Peyer's patch (tissue), 4 donors: ENCODE measurements around the gene NANOGP8. TPM values are rescaled to one million over a fixed set of nuclear protein-coding genes. Genes with fewer than 3 reads are reported as not detected.

Experiments used
- DNase-seq, 3 donors: peaks; one replicate each; pipeline ENCODE4 v3.0.0-alpha.2; 2017 to 2019
- H3K27ac ChIP-seq, 4 donors: fragments of 200-600 bp; sonication (generic); one replicate each; pipeline ENCODE4 v1.5.1; 2016 to 2019
- H3K27me3 ChIP-seq, 2 donors: fragments of 200-600 bp; sonication (generic); one replicate each; pipeline ENCODE4 v1.5.1; 2019
- H3K36me3 ChIP-seq, 3 donors: fragments of 200-600 bp; sonication (generic); one replicate each; pipeline ENCODE4 v1.5.1; 2016 to 2019
- H3K4me1 ChIP-seq, 4 donors: fragments of 200-600 bp; sonication (generic); one replicate each; pipeline ENCODE4 v1.5.1; 2016 to 2019
- H3K4me3 ChIP-seq, 4 donors: fragments of 200-600 bp; sonication (generic); 1 replicate in 3 of 4; 2 replicates in 1 of 4; pipeline ENCODE4 v1.5.1; 2016 to 2019; ENCODE audit warnings: mild to moderate bottlenecking in 1 of 4
- H3K9me3 ChIP-seq, 4 donors: fragments of 200-600 bp; sonication (generic); one replicate each; pipeline ENCODE4 v1.5.1; 2016 to 2019; ENCODE audit warnings: mild to moderate bottlenecking in 1 of 4
- POLR2A ChIP-seq, 2 donors: fragments of 450-650 bp; IDR thresholded peaks; one replicate each; pipeline ENCODE4 v1.5.1; 2017; ENCODE audit warnings: antibody characterized with exemption in 2 of 2, mild to moderate bottlenecking in 2 of 2, moderate library complexity in 2 of 2
- total RNA-seq, 4 donors: library from RNA; depleted of rRNA; stranded (reverse); fragments of >200 nt; gene quantifications; one replicate each; pipeline ENCODE4 v1.1.0, GENCODE V29; 2016
- TF ChIP-seq, protein P1 (sequence below), 6 experiments: fragments of 450-650 bp in 4 of 6; fragments of 200-600 bp in 2 of 6; sonication (generic) in 1 of 6; IDR thresholded peaks; one replicate each; pipeline ENCODE4 v1.5.1; 2017 to 2019; ENCODE audit warnings: antibody characterized with exemption in 6 of 6, mild to moderate bottlenecking in 3 of 6, moderate library complexity in 1 of 6

The NANOGP8 gene
- total RNA-seq, 4 donors from 2014 or later: 1.5 to 1.6 TPM; not detected in 2

DNA sequence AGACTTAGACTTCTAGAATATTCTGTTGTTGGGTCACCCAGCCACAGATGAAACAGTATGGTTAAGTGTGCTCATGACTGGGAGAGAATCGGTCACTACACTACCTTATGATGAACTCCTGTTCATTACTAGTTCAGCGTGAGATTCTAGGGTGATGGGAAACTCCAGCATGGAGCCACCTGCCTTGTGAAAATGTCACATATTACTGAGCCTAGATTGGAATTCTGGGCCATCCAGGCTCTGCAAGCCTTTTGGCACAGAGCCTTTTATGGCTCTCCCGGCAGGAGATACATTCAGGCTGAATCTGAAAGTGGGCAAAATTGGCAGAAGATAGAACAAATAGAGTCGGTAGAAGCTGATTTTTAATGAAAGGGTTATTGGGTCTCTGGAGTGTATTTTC is 19.0 kb downstream of the NANOGP8 start:
- TF ChIP-seq, protein P1, sequence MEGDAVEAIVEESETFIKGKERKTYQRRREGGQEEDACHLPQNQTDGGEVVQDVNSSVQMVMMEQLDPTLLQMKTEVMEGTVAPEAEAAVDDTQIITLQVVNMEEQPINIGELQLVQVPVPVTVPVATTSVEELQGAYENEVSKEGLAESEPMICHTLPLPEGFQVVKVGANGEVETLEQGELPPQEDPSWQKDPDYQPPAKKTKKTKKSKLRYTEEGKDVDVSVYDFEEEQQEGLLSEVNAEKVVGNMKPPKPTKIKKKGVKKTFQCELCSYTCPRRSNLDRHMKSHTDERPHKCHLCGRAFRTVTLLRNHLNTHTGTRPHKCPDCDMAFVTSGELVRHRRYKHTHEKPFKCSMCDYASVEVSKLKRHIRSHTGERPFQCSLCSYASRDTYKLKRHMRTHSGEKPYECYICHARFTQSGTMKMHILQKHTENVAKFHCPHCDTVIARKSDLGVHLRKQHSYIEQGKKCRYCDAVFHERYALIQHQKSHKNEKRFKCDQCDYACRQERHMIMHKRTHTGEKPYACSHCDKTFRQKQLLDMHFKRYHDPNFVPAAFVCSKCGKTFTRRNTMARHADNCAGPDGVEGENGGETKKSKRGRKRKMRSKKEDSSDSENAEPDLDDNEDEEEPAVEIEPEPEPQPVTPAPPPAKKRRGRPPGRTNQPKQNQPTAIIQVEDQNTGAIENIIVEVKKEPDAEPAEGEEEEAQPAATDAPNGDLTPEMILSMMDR (IDR thresholded peaks at IDR 0.05): no peak
- no peak for TF ChIP-seq POLR2A (IDR thresholded peaks at IDR 0.05)
- Histone ChIP-seq H3K4me3 (no peak overlapping the region), H3K27me3 (no peaks in the 10 kb centered on the region), H3K9me3 (no peaks in the 10 kb centered on the region), H3K4me1 (no peaks in the 10 kb centered on the region), H3K36me3 (no peaks in the 10 kb centered on the region), H3K27ac (no peak overlapping the region)
- no peak for DNase-seq

DNA sequence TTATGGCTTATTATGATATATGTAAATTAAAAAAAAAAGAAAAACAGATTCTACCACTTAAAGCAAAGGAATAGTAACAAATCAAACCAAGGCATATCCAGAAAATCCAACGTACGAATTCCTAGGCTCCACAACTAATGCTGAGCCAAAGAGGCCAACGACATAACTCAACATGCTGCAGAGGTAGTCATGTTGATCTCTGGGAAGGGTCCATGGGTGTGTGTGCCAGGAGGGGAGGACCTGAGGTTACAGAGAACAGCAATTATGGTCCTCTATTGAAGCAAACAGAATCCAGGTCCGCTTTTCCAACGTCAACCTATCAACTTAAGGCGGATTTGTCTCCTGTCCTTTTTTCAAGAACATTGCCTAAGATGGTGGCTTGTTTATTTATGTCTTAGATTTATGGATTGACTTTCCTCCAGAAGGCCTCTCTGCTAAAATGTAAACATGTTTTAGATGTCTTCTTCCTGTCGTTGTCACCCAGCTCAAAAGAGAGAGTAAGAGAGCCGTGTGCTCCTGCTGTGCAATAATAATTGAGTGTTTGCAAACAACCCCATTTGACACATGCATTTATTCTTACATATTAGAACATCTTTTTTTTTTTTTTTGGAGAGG is 20.4 kb downstream of the NANOGP8 start:
- no peak overlapping the region for H3K4me3 ChIP-seq
- no peaks in the 10 kb centered on the region for H3K4me1 ChIP-seq
- H3K27me3 ChIP-seq: no peaks in the 10 kb centered on the region
- no peaks in the 10 kb centered on the region for H3K9me3 ChIP-seq
- no peak overlapping the region for H3K27ac ChIP-seq
- TF ChIP-seq POLR2A (IDR thresholded peaks at IDR 0.05): no peak
- TF ChIP-seq, protein P1 (IDR thresholded peaks at IDR 0.05): no peak
- H3K36me3 ChIP-seq: no peaks in the 10 kb centered on the region
- no peak for DNase-seq

DNA sequence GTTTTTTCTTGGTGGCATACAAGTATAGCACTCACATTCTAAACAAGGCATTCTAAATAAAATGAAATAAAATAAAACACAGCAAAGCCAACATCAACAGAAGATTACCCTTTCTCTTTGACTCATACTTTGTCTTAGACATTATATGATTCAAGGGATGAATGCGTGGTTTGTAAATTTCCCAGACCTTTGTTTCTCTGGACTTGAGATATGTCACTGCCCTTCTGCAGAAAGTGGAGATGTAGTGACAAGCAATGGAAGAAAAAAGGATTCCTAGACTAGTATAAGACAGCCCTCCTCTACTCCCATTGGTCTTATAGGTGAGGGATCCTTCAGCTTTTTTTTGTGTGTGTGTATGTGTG is 22.4 kb downstream of the NANOGP8 start:
- no peak for DNase-seq
- Histone ChIP-seq H3K27me3 (no peaks in the 10 kb centered on the region), H3K4me3 (no peak overlapping the region), H3K27ac (no peak overlapping the region), H3K9me3 (no peaks in the 10 kb centered on the region), H3K4me1 (no peaks in the 10 kb centered on the region), H3K36me3 (no peaks in the 10 kb centered on the region)
- TF ChIP-seq POLR2A (IDR thresholded peaks at IDR 0.05): no peak
- TF ChIP-seq, protein P1 (IDR thresholded peaks at IDR 0.05): no peak

DNA sequence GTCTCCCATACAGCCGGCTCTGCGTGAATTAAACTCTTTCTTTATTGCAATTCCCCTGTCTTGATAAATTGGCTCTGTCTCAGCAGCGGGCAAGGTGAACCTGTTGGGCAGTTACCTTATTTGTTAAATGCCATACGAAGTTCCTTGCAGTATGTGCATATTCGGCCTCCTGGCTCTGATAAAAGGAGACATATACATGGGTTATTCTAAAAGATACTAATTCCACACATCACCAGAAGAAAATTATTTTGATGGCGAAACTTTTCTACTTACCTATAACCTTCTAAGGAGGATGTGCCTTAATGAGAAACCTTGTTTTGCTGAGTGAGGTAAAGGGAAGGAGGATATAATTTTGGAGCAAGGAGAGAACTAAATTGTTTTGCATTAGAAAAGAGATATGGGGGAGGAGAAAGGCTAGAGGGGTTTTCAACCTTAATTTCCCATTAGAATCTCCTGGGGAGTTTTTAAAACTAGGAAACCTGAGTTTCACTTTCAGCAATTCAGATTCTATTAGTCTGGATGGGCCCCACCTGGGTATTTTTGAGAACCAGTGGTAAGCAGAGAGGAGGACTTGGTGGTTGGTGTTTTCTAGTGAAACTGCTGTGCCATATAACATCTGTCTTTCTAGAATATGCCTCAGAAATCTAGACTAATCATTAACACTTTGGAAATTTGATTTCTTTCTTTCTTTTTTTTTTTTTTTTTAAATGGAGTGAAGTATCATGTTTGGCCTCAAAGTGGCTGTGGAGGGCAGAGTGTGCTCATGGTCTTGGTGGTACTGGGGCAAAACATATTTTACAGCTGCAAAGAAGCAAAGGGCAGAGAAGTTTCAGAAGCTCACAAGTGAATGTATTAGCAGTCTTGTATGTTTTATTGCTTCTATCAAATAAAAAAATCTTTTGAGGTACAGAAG is 23.0 kb downstream of the NANOGP8 start:
- H3K4me3 ChIP-seq: no peak overlapping the region
- no peaks in the 10 kb centered on the region for H3K9me3 ChIP-seq
- no peaks in the 10 kb centered on the region for H3K4me1 ChIP-seq
- DNase-seq: no peak
- no peaks in the 10 kb centered on the region for H3K36me3 ChIP-seq
- no peaks in the 10 kb centered on the region for H3K27me3 ChIP-seq
- no peak overlapping the region for H3K27ac ChIP-seq
- TF ChIP-seq POLR2A (IDR thresholded peaks at IDR 0.05): no peak

DNA sequence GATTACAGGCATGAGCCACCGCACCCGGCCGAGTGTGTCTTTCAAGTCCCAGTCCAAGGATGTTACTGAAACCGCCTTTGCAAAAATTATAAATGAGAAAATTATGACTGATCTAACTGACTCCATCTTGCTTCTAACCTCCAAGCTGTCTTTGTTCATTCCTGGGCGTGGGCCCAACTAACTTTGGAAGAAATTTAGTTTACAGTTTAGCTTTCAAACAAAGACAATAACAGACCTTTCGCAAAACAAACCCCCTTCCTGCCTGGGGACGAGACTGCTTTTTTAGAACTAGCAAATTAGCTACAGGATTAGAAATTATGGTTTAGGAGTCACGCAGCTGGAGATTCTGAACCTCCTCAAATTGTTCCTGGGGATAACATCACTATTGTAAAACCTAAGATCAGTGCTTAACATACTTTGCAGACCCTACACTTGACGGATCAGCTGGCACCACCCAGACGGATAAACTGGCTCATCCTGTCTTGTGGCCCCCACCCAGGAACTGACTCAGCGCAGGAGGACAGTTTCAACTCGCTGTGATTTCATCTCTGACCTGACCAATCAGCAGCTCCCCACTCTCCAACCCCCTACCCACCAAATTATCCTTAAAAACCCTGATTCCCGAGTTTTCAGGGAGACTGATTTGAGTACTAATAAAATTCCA is 23.8 kb downstream of the NANOGP8 start:
- no peak for TF ChIP-seq POLR2A (IDR thresholded peaks at IDR 0.05)
- TF ChIP-seq, protein P1 (IDR thresholded peaks at IDR 0.05): no peak
- no peak overlapping the region for H3K27ac ChIP-seq
- no peak for DNase-seq
- no peaks in the 10 kb centered on the region for H3K9me3 ChIP-seq
- no peaks in the 10 kb centered on the region for H3K4me1 ChIP-seq
- no peaks in the 10 kb centered on the region for H3K36me3 ChIP-seq
- H3K4me3 ChIP-seq: no peak overlapping the region
- no peaks in the 10 kb centered on the region for H3K27me3 ChIP-seq

DNA sequence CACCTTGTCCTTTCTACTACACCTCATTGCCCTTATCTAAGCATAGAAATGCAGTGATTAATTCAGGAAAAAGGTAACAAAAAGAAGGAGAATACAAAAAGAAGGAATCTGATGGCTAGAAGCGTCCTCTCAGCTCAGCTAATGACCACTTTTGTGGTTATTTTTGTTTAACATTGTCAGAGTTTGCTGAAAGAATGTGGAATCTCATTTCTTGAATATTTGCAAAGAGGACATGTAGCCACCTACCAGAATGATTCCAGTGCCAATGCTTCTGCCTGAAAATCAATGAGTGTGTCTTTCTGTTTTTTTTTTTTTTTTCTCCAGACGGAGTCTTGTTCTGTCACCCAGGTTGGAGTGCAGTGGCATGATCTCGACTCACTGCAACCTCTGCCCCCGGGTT is 24.5 kb downstream of the NANOGP8 start:
- Histone ChIP-seq H3K27me3 (no peaks in the 10 kb centered on the region), H3K27ac (no peak overlapping the region), H3K4me3 (no peak overlapping the region), H3K9me3 (no peaks in the 10 kb centered on the region), H3K4me1 (no peaks in the 10 kb centered on the region), H3K36me3 (no peaks in the 10 kb centered on the region)
- TF ChIP-seq POLR2A (IDR thresholded peaks at IDR 0.05): no peak
- TF ChIP-seq, protein P1 (IDR thresholded peaks at IDR 0.05): no peak
- DNase-seq: no peak
